NCI-H2171 treated with DMSO at 0.1 percent for 48 hours (cell line): ENCODE data around the gene KLHL14.
A peak's percentile ranks its signal among the peaks of the same experiment; 100 is the strongest.
"Not testable (repeated sequence)": the region's sequence is repeated elsewhere in the genome, so short reads cannot be mapped to it uniquely, and the experiment has no call there.

ENCODE experiments used
- DNase-seq: peaks from one replicate; lab custom pipeline; 2025; lab: John Stamatoyannopoulos, UW

Gene KLHL14

GRCh38 chr18:32717126-32717525 lies 55.7 kb downstream of the KLHL14 start:
- no peak for DNase-seq

GRCh38 chr18:32714571-32715148 lies 58.2 kb downstream of the KLHL14 start:
- peak; percentile 87 for DNase-seq

- no peak for DNase-seq
These were observed 60.0 kb downstream of the KLHL14 start for GRCh38 chr18:32712860-32713259.

GRCh38 chr18:32711862-32712261 lies 61.0 kb downstream of the KLHL14 start:
- DNase-seq: no peak

GRCh38 chr18:32707586-32707985 lies 65.2 kb downstream of the KLHL14 start:
- DNase-seq: no peak

- no peak for DNase-seq
These were observed 65.7 kb downstream of the KLHL14 start for GRCh38 chr18:32707147-32707546.

GRCh38 chr18:32701313-32701712 lies 71.5 kb downstream of the KLHL14 start:
- DNase-seq: no peak

- no peak for DNase-seq
These were observed 74.7 kb downstream of the KLHL14 start for GRCh38 chr18:32698153-32698552.

GRCh38 chr18:32696376-32696775 lies 76.4 kb downstream of the KLHL14 start:
- no peak for DNase-seq

GRCh38 chr18:32695534-32695933 lies 77.3 kb downstream of the KLHL14 start:
- no peak for DNase-seq

GRCh38 chr18:32688821-32689220 lies 84.0 kb downstream of the KLHL14 start:
- DNase-seq: no peak

GRCh38 chr18:32684940-32685339 lies 87.9 kb downstream of the KLHL14 start:
- no peak for DNase-seq

GRCh38 chr18:32684096-32684495 lies 88.7 kb downstream of the KLHL14 start:
- no peak for DNase-seq

GRCh38 chr18:32683044-32683443 lies 89.8 kb downstream of the KLHL14 start:
- DNase-seq: no peak

- no peak for DNase-seq
These were observed 95.2 kb downstream of the KLHL14 start for GRCh38 chr18:32677578-32677977.

- DNase-seq: peak; percentile 6
These were observed 98.3 kb downstream of the KLHL14 start for GRCh38 chr18:32674491-32674890.

GRCh38 chr18:32672398-32672797 lies 100.4 kb downstream of the KLHL14 start:
- DNase-seq: no peak

GRCh38 chr18:32670727-32671126 lies 102.1 kb downstream of the KLHL14 start:
- DNase-seq: no peak

- no peak for DNase-seq
These were observed 103.2 kb downstream of the KLHL14 start for GRCh38 chr18:32669549-32670165.

GRCh38 chr18:32668956-32669355 lies 103.9 kb downstream of the KLHL14 start:
- no peak for DNase-seq

GRCh38 chr18:32661486-32662299 lies 111.1 kb downstream of the KLHL14 start:
- no peak for DNase-seq

- not testable (repeated sequence) for DNase-seq
These were observed 118.3 kb downstream of the KLHL14 start for GRCh38 chr18:32654507-32654906.

GRCh38 chr18:32637659-32638058 lies 135.2 kb downstream of the KLHL14 start:
- not testable (repeated sequence) for DNase-seq
